Neural progenitor cell (in vitro differentiated cells): ENCODE data around the gene PODNL1. TPM values are rescaled to one million over a fixed set of nuclear protein-coding genes. Genes with fewer than 3 reads are reported as not detected.

ENCODE experiments used
- DNase-seq: peaks from one replicate; pipeline ENCODE4 v3.0.0-alpha.2; 2016; ENCODE audit warnings: low spot score
- H2AFZ ChIP-seq: fragments of 200-600 bp; sonication (generic); replicated peaks from 2 replicates; pipeline ENCODE4 v1.6.1; 2016; ENCODE audit warnings: antibody characterized with exemption
- H3F3A ChIP-seq: fragments of 200-600 bp; sonication (generic); 2 replicates; pipeline ENCODE4 v1.6.1; 2016; ENCODE audit warnings: antibody characterized with exemption, low read depth
- H3K27ac ChIP-seq: fragments of 200-600 bp; sonication (generic); 2 replicates; pipeline ENCODE4 v1.5.1; 2016; ENCODE audit warnings: mild to moderate bottlenecking
- H3K27me3 ChIP-seq: fragments of 200-600 bp; sonication (generic); 2 replicates; pipeline ENCODE4 v1.6.1; 2016; ENCODE audit warnings: mild to moderate bottlenecking, moderate library complexity
- H3K36me3 ChIP-seq: fragments of 200-600 bp; sonication (generic); 2 replicates; pipeline ENCODE4 v1.5.1; 2016
- H3K4me1 ChIP-seq: fragments of 200-600 bp; sonication (generic); 2 replicates; pipeline ENCODE4 v1.6.1; 2016; ENCODE audit warnings: mixed run types
- H3K4me2 ChIP-seq: fragments of 200-600 bp; sonication (generic); 2 replicates; pipeline ENCODE4 v1.6.1; 2016
- H3K4me3 ChIP-seq: fragments of 200-600 bp; sonication (generic); 2 replicates; pipeline ENCODE4 v1.5.1; 2016
- H3K79me2 ChIP-seq: fragments of 200-600 bp; sonication (generic); 2 replicates; pipeline ENCODE4 v1.6.1; 2016; ENCODE audit warnings: low read depth
- H3K9ac ChIP-seq: fragments of 200-600 bp; sonication (generic); 2 replicates; pipeline ENCODE4 v1.6.1; 2016
- H3K9me3 ChIP-seq: fragments of 200-600 bp; sonication (generic); 2 replicates; pipeline ENCODE4 v1.5.1; 2016; ENCODE audit warnings: low read depth
- H4K20me1 ChIP-seq: fragments of 200-600 bp; sonication (generic); 2 replicates; pipeline ENCODE4 v1.6.1; 2016; ENCODE audit warnings: low read depth
- H3K27ac Mint-ChIP-seq: 3 replicates; pipeline ENCODE4 v1.8.0; 2021; ENCODE audit warnings: mixed read lengths
- H3K27me3 Mint-ChIP-seq: 2 replicates; pipeline ENCODE4 v1.8.0; 2022; ENCODE audit warnings: low read depth, mild to moderate bottlenecking, inconsistent platforms, moderate library complexity, mixed read lengths; ENCODE audit not compliant: insufficient read depth
- H3K36me3 Mint-ChIP-seq: 3 replicates; pipeline ENCODE4 v1.8.0; 2021; ENCODE audit warnings: mixed read lengths
- H3K4me1 Mint-ChIP-seq: 3 replicates; pipeline ENCODE4 v1.8.0; 2021; ENCODE audit warnings: mixed read lengths
- H3K4me3 Mint-ChIP-seq: 3 replicates; pipeline ENCODE4 v1.8.0; 2021; ENCODE audit warnings: mild to moderate bottlenecking, moderate library complexity, mixed read lengths
- H3K9me3 Mint-ChIP-seq: 3 replicates; pipeline ENCODE4 v1.8.0; 2020; ENCODE audit warnings: mixed read lengths
- CTCF ChIP-seq: fragments of 200-600 bp; sonication (generic); IDR thresholded peaks from 2 replicates; pipeline ENCODE4 v1.5.1; 2017; ENCODE audit warnings: antibody characterized with exemption, mild to moderate bottlenecking
- EZH2 ChIP-seq: fragments of 200-600 bp; sonication (generic); IDR thresholded peaks from 2 replicates; pipeline ENCODE4 v1.6.1; 2017; ENCODE audit warnings: antibody characterized with exemption, mild to moderate bottlenecking, moderate library complexity
- EZH2phosphoT487 ChIP-seq: fragments of 200-600 bp; sonication (generic); IDR thresholded peaks from 2 replicates; pipeline ENCODE4 v1.6.1; 2017; ENCODE audit warnings: antibody characterized with exemption
- total RNA-seq: library from RNA; depleted of rRNA; stranded (reverse); fragments of >200 nt; gene quantifications from 2 replicates; pipeline ENCODE4 v1.2.3, GENCODE V29; 2015; ENCODE audit warnings: low replicate concordance

PODNL1 gene
- total RNA-seq, 1 donor from 2014 or later, result not detected

DNA sequence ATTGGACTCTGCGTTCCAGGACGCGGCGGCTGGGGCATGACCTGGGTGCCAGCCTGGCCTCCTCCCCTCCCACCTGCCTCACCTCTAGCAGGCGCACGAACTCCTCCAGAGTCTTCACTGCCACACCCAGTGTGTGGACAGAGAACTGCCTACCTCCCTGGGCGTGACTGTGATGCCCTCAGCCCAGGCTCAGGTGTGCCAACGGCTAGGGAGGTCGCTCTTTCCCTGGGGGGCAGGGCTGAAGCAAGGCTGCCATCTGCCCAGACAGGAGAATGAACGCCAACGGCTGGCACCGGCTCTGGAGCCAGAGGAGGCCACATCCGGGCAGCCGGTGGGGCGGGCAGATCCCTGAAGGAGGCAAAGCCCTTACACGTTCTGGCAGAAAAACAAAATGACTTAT lies 49.9 kb downstream of the PODNL1 start:
- no peaks in the 10 kb centered on the region for H3F3A ChIP-seq
- H3K36me3 ChIP-seq, result no peaks in the 10 kb centered on the region
- no peaks in the 10 kb centered on the region for H3K27me3 ChIP-seq
- Mint-ChIP-seq H3K36me3 (peaks cover 1% of the 10 kb centered on the region), H3K4me3 (no peak overlapping the region), H3K4me1 (peaks cover 7% of the 10 kb centered on the region), H3K9me3 (no peaks in the 10 kb centered on the region), H3K27me3 (peaks cover 2% of the 10 kb centered on the region), H3K27ac (no peak overlapping the region)
- TF ChIP-seq EZH2phosphoT487 (no peak), CTCF (no peak), EZH2 (no peak)
- H3K79me2 ChIP-seq, result no peaks in the 10 kb centered on the region
- no peak overlapping the region for H3K4me3 ChIP-seq
- no peak overlapping the region for H3K4me2 ChIP-seq
- no peaks in the 10 kb centered on the region for H3K9me3 ChIP-seq
- no peak overlapping the region for H3K9ac ChIP-seq
- no peaks in the 10 kb centered on the region for H3K4me1 ChIP-seq
- H4K20me1 ChIP-seq, result no peaks in the 10 kb centered on the region
- DNase-seq, result no peak
- H3K27ac ChIP-seq, result no peak overlapping the region
- no peak overlapping the region for H2AFZ ChIP-seq

- H3F3A ChIP-seq, result no peaks in the 10 kb centered on the region
- no peak for DNase-seq
- no peak overlapping the region for H2AFZ ChIP-seq
- H3K36me3 ChIP-seq, result no peaks in the 10 kb centered on the region
- no peak overlapping the region for H3K27ac ChIP-seq
- H3K4me2 ChIP-seq, result no peak overlapping the region
- H3K4me1 ChIP-seq, result no peaks in the 10 kb centered on the region
- no peaks in the 10 kb centered on the region for H3K9me3 Mint-ChIP-seq
- no peak for TF ChIP-seq EZH2
- TF ChIP-seq EZH2phosphoT487, result no peak
- TF ChIP-seq CTCF, result no peak
- H3K36me3 Mint-ChIP-seq, result peaks cover 1% of the 10 kb centered on the region
- no peaks in the 10 kb centered on the region for H3K79me2 ChIP-seq
- no peak overlapping the region for H3K4me3 ChIP-seq
- H3K4me1 Mint-ChIP-seq, result peaks cover 7% of the 10 kb centered on the region
- H3K27me3 Mint-ChIP-seq, result peaks cover 2% of the 10 kb centered on the region
- H4K20me1 ChIP-seq, result no peaks in the 10 kb centered on the region
- H3K9ac ChIP-seq, result no peak overlapping the region
- no peaks in the 10 kb centered on the region for H3K9me3 ChIP-seq
- H3K4me3 Mint-ChIP-seq, result no peak overlapping the region
- no peak overlapping the region for H3K27ac Mint-ChIP-seq
- no peaks in the 10 kb centered on the region for H3K27me3 ChIP-seq
Measured at GRCh38 chr19:13887517-13887916, 50.7 kb downstream of the PODNL1 start.

- no peak for DNase-seq
Measured at GRCh38 chr19:13887018-13887436, 51.2 kb downstream of the PODNL1 start.

More at GRCh38 chr19:13887018-13887436, 51.2 kb downstream of the PODNL1 start:
- no peaks in the 10 kb centered on the region for H3K79me2 ChIP-seq
- H3K36me3 ChIP-seq, result no peaks in the 10 kb centered on the region
- no peaks in the 10 kb centered on the region for H4K20me1 ChIP-seq
- Mint-ChIP-seq H3K27ac (no peak overlapping the region), H3K27me3 (peaks cover 2% of the 10 kb centered on the region), H3K36me3 (peaks cover 1% of the 10 kb centered on the region), H3K9me3 (no peaks in the 10 kb centered on the region), H3K4me1 (peaks cover 10% of the 10 kb centered on the region), H3K4me3 (no peak overlapping the region)
- TF ChIP-seq CTCF, result no peak
- no peak for TF ChIP-seq EZH2phosphoT487
- TF ChIP-seq EZH2, result no peak
- H3K27ac ChIP-seq, result no peak overlapping the region
- no peak overlapping the region for H3K9ac ChIP-seq
- H3K4me3 ChIP-seq, result no peak overlapping the region
- H3K9me3 ChIP-seq, result no peaks in the 10 kb centered on the region
- no peaks in the 10 kb centered on the region for H3K4me1 ChIP-seq
- no peaks in the 10 kb centered on the region for H3F3A ChIP-seq
- H3K27me3 ChIP-seq, result no peaks in the 10 kb centered on the region
- H3K4me2 ChIP-seq, result no peak overlapping the region
- H2AFZ ChIP-seq, result no peak overlapping the region
